Ectodermal cell (in vitro differentiated cells): ENCODE data around the gene NSF.
"Not testable (repeated sequence)": the region's sequence is repeated elsewhere in the genome, so short reads cannot be mapped to it uniquely, and the experiment has no call there.

Source experiments
- H3K27ac ChIP-seq: 2 replicates; pipeline ENCODE4 v1.7.0; 2013; ENCODE audit warnings: mild to moderate bottlenecking, low read depth, low read length; ENCODE audit not compliant: insufficient read depth, poor library complexity, severe bottlenecking
- H3K27me3 ChIP-seq: 2 replicates; pipeline ENCODE4 v1.7.0; 2013; ENCODE audit warnings: mild to moderate bottlenecking, low read length; ENCODE audit not compliant: insufficient read depth, control insufficient read depth, poor library complexity, severe bottlenecking
- H3K36me3 ChIP-seq: one replicate; pipeline ENCODE4 v1.7.0; 2013; ENCODE audit warnings: low read length; ENCODE audit not compliant: control insufficient read depth, insufficient read depth
- H3K4me1 ChIP-seq: one replicate; pipeline ENCODE4 v1.7.0; 2013; ENCODE audit warnings: low read length; ENCODE audit not compliant: control insufficient read depth, insufficient read depth
- H3K4me3 ChIP-seq: 2 replicates; pipeline ENCODE4 v1.7.0; 2013; ENCODE audit warnings: low read depth, low read length, control low read depth; ENCODE audit not compliant: insufficient read depth
- H3K9me3 ChIP-seq: 2 replicates; pipeline ENCODE4 v1.7.0; 2013; ENCODE audit warnings: mild to moderate bottlenecking, low read length, moderate library complexity; ENCODE audit not compliant: control insufficient read depth
- WGBS, 2 experiments: methylation state at CpG; one replicate each; pipeline ENCODE4 v1.1.7; 2013; ENCODE audit warnings: missing lambda C conversion rate in 2 of 2; 5-methylcytosine and 5-hydroxymethylcytosine counted together

The NSF gene

DNA sequence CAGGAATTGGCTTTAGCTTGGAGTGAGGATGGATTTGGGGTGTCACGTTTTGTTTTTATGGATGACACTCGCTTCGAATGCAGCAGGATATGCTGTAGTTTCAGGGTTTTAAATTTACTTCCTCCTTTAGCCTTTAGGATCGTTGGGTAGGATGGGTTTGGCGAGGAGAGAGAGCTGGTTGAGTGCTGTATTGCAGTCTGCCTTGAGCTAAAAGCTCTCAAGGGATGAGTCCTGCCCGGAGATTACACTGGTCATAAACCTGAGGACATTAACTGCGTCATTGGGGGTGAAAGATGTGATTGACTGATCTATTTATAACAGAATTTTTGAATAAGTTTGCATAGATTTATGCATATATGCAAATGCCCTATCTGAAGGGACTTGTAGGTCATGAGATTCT, 863 bp downstream of the NSF start:
- no CpG with 5 or more reads among the region's 7 CpGs for WGBS, 2 experiments
- not testable (repeated sequence) for H3K4me1 ChIP-seq, H3K4me3 ChIP-seq, H3K27ac ChIP-seq, H3K27me3 ChIP-seq, H3K36me3 ChIP-seq, H3K9me3 ChIP-seq

GRCh38 chr17:46598344-46598931, 8.0 kb downstream of the NSF start:
- not testable (repeated sequence) for H3K9me3 ChIP-seq, H3K27ac ChIP-seq, H3K4me3 ChIP-seq, H3K4me1 ChIP-seq, H3K27me3 ChIP-seq, H3K36me3 ChIP-seq
- WGBS, 2 experiments: no CpG with 5 or more reads among the region's 3 CpGs

- H3K27me3 ChIP-seq, H3K4me3 ChIP-seq, H3K9me3 ChIP-seq, H3K27ac ChIP-seq, H3K4me1 ChIP-seq, H3K36me3 ChIP-seq: not testable (repeated sequence)
- no CpG with 5 or more reads among the region's 3 CpGs for WGBS, 2 experiments
Observed at GRCh38 chr17:46600767-46601166, 10.3 kb downstream of the NSF start.

DNA sequence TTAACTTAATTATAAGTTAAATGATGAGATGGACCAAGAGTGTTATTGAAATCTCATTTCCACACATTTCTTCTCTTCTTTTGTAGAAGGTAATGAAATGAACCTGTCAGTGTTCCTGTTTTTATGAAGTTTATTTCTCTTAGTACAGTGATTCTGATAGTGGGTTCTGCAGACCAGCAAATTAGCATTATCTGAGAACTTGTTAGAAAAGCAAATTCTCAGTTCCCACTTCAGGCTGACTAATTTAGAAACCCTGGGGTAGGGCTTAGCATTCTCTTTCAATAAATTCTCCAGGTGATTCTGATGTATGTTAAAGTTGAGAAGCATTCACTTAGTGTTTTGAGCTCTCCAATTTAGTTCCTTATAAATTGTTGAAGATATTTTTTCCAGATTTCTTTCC, 12.7 kb downstream of the NSF start:
- not testable (repeated sequence) for H3K36me3 ChIP-seq, H3K9me3 ChIP-seq, H3K27ac ChIP-seq, H3K4me1 ChIP-seq, H3K4me3 ChIP-seq, H3K27me3 ChIP-seq

DNA sequence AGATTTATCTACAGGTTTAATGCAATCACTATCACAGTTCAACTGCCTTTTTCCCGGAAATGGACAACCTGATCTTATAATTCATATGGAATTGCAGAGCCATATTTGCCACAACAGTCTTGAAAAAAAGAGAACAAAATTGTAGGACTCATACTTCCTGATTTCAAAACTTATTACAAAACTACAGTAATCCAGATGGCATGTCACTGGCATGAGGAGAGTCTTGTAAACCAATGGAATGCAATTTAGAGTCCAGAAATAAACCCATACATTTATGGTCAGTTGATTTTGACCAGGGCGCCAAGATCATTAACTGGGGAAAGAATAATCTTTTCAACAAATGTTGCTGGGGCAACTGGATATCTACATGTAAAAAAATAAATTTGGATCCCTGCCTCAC, 20.8 kb downstream of the NSF start:
- WGBS, 2 experiments: no CpG with 5 or more reads among the region's 2 CpGs
- H3K27me3 ChIP-seq, H3K9me3 ChIP-seq, H3K27ac ChIP-seq, H3K36me3 ChIP-seq, H3K4me3 ChIP-seq, H3K4me1 ChIP-seq: not testable (repeated sequence)

DNA sequence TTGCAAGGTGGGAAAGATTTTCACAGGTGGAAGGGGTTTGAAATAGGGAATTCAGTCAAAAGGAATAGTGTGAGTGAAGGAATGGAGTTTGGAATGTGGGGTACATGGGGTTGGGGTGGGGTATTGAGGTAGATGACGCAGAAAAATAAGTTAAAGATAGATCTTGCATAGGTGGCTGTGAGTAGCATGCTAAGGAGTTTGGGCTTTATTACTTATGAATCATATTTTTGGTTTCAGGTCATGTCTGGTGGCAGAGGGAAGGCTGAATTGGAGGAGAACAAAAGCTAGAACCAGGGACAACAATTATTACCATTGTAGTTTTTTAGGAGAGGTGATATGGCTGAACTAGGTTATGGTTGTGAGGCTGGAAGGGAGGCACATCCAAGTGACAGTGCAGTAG, 23.4 kb downstream of the NSF start:
- H3K9me3 ChIP-seq, H3K4me1 ChIP-seq, H3K27ac ChIP-seq, H3K27me3 ChIP-seq, H3K4me3 ChIP-seq, H3K36me3 ChIP-seq: not testable (repeated sequence)
- no CpG with 5 or more reads among the region's 1 CpG for WGBS, 2 experiments

- not testable (repeated sequence) for H3K27ac ChIP-seq, H3K4me3 ChIP-seq, H3K36me3 ChIP-seq, H3K4me1 ChIP-seq, H3K9me3 ChIP-seq, H3K27me3 ChIP-seq
- WGBS, 2 experiments: no CpG with 5 or more reads among the region's 3 CpGs
Observed at GRCh38 chr17:46617121-46617520, 26.7 kb downstream of the NSF start.

DNA sequence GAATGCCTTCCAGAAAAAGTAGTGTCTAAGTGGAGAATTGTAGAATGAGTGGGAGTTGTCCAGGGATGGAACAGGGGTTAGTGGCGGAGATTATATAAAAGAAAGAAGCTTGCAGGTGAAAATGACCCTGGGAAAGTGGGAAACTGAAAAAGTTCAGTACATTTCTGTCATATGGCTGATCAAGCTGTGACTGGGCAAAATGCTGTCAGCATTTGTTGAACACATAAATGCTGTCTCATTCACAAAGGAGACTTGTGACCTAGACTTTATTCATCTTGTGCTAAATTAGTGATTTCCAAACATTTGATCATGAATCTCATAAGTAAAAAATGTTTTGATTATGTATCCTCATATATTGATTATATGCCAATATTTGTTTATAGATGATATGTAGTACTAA, 28.5 kb downstream of the NSF start:
- not testable (repeated sequence) for H3K27me3 ChIP-seq, H3K27ac ChIP-seq, H3K36me3 ChIP-seq, H3K9me3 ChIP-seq, H3K4me3 ChIP-seq, H3K4me1 ChIP-seq
- no CpG with 5 or more reads among the region's 1 CpG for WGBS, 2 experiments

GRCh38 chr17:46623790-46624189, 33.3 kb downstream of the NSF start:
- not testable (repeated sequence) for H3K36me3 ChIP-seq, H3K9me3 ChIP-seq, H3K27me3 ChIP-seq, H3K4me1 ChIP-seq, H3K4me3 ChIP-seq, H3K27ac ChIP-seq
- no CpG with 5 or more reads among the region's 2 CpGs for WGBS, 2 experiments

DNA sequence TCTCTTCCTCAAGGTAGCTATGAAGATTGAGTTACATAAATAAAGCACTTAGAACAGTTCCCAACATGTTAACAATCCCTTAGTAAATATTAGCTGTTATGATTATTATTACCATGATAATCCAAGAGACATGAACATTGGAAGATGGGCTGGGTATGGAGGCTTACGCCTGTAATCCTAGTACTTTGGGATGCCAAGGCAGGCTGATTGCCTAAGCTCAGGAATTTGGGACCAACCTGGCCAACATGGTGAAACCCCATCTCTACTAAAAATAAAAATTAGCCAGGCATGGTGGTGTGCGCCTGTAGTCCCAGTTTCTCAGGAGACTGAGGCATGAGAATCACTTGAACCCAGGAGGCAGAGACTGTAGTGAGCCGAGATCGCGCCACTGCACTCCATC, 34.3 kb downstream of the NSF start:
- H3K9me3 ChIP-seq, H3K4me3 ChIP-seq, H3K27me3 ChIP-seq, H3K36me3 ChIP-seq, H3K27ac ChIP-seq, H3K4me1 ChIP-seq: not testable (repeated sequence)
- no CpG with 5 or more reads among the region's 5 CpGs for WGBS, 2 experiments

GRCh38 chr17:46627452-46627851, 37.0 kb downstream of the NSF start:
- not testable (repeated sequence) for H3K9me3 ChIP-seq, H3K4me3 ChIP-seq, H3K36me3 ChIP-seq, H3K27me3 ChIP-seq, H3K4me1 ChIP-seq, H3K27ac ChIP-seq
- WGBS, 2 experiments: no CpG with 5 or more reads among the region's 2 CpGs
